Stimulated activated naive CD8-positive, alpha-beta T cell treated with anti-CD3 and anti-CD28 coated beads, Interleukin-15, Interleukin-2, amounts not matched to agents 100 U/mL and 50 U/mL, for 24 hours (primary cell): ENCODE data around the gene DMPK.
"Not testable (repeated sequence)": the region's sequence is repeated elsewhere in the genome, so short reads cannot be mapped to it uniquely, and the experiment has no call there.

ENCODE experiments used
- ATAC-seq: fragments of 150-1000 bp; cut with Tn5 transposase; one replicate; pipeline ENCODE4 v1.10.0; 2021
- DNase-seq: peaks from one replicate; pipeline ENCODE4 v3.0.0; 2021

Gene DMPK

DNA sequence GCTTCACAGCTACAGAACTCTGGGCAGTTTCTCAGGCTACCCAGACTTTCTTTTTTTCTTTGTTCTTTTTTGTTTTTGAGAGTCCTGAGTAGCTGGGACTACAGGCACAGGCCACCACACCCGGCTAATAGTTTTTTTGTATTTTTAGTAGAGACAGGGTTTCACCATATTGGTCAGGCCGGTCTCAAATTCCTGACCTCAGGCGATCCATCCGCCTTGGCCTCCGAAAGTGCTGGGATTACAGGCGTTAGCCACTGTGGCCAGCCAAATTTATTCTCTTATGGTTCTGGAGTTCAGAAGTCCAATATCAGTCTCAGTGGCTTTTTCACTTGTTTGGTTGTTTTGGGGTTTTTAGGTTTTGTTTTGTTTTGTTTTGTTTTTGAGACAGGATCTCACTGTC is 36.7 kb downstream of the DMPK start:
- DNase-seq: no peak
- no peak for ATAC-seq

DNA sequence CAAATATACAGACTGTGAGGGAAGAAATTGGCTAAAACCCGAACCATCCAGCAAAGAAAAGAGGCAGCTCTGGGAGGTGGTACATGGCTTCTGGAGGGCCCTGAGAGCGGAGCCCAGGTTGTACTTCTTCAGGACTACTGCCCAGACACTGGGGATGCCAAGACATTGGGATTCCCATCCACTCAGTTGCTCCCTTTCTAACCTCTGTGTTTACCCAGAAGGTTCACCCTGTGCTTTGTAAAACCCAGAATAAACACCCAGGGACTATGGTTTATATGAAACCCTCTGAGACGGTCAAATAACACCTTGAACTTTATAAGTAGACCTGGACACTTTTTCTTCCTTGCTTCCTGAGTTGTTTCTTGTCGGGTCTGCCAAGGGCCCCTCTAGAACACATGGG is 39.3 kb downstream of the DMPK start:
- ATAC-seq (no peak), DNase-seq (no peak)

DNA sequence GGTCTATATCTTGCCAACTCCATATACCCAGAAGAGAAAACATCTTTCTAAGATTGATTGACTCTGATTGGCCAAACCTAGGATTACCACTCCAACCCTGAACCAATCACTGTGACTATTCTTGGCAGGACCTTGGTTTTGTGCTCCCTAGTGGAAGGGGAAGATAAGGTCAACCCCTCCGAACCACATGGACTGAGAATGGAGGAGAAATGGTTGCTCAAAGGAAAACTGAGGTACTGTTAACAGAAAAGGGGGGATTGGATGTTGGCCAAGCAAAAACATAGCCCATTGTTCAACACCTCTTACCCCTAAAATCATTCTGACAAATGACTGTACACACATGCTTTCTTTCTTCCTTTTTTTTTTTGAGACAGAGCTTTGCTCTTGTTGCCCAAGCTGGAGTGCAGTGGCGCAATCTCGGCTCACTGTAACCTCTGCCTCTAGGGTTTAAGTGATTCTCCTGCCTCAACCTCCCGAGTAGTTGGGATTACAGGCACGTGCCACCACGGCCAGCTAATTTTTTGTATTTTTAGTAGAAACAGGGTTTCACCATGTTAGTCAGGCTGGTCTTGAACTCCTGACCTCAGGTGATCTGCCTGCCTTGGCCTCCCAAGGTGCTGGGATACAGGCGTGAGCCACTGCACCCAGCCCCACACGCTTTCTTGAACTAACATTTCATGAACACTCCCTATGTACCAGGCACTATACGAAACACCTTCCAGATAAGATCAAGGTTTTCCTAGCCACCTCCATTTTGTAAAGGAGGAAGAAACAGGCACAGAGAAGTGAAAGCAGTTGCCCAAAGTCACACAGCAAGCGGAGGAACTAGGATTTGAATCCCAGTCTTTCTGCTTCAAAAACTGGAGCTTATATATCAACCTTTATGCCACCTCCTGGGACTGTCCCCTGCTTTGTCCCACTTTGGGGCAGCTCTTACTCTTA is 42.5 kb downstream of the DMPK start:
- ATAC-seq: no peak
- DNase-seq: no peak

DNA sequence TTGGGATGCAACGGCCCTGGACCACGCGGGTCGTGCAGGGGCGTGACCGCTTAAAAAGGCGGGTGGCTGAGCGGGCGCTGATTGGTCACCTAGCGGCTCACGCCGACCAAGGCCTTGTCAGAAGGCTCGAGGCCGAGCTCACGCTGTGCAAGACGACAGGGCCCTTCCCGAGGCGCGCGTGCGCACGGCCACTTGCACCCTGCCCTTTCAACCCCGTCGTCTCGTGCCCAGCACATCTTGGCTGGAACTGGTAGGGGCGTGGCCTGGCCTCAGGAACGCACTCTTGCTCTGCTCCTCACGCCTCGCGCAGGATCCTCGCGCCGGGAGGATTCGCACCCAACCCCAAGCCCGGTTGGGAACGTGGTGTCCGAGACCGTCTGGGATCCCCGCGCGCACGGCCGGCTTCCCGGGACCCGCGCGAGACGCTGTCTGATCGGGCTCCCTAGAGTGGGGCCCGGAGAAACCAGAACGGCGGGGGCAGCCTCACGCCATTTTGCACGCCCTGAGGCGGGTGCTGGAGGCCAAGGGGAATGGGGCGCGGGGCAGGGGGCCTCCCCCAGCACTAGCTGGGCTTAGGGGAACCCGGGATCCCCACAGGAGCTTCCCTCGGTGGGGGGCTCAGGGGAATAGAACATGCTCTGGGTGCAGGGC is 49.0 kb downstream of the DMPK start, which contains the start of gene MEIOSIN:
Gene MEIOSIN (plus strand): TSS at position 280 of the 651 bp plus-strand sequence. CDS start 1,938 bp downstream, outside the sequence.
- ATAC-seq (no peak), DNase-seq (no peak)

DNA sequence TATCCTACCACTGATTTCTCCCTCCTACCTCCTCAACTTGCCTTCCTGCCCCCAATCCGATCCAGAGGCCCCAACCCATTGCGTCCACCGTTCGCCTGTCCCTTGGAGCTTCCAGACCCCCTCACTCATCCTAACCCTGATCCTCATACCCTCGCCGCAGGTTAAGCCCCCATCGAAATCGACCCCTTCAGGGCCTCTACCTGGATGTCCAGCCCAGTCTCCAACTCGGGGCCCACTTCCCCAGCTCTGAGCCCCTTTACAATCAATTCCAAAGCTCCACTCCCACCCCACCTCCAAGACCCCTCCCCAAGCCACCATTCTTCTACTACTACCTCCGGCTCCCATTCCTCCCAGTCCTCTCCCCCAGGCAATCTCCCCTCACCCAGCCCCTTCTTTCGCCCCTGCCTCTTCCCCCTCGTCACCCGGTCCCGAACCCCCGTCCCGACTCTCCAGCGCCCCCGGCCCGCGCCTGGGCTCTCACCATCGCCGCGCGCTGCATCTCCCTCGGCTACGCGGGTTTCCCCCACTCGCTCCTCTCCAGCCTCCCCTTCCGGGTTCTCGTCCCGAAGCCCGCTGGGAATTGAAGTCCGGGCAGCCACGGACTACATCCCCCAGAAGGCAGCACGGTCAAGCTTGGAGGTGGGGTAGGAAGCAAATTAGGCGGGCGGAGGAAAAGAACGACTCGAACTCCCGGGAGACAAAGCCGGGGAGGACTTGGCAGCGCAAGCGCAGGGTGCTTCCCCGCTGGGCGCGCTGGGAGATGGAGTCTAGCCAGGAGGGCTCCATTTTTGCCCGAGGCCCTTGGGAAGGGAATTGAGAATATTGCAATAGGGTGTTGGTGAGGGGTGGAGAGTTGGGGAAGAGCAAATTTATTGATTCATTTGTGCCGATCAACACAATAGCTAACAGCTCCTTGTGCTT is 51.7 kb downstream of the DMPK start, which contains the start of gene FBXO46:
Gene FBXO46 (minus strand): TSS at position 529 of the 921 bp plus-strand sequence. CDS start 17,401 bp downstream, outside the sequence.
- DNase-seq: peak; percentile 94
- peak; percentile 99 for ATAC-seq

DNA sequence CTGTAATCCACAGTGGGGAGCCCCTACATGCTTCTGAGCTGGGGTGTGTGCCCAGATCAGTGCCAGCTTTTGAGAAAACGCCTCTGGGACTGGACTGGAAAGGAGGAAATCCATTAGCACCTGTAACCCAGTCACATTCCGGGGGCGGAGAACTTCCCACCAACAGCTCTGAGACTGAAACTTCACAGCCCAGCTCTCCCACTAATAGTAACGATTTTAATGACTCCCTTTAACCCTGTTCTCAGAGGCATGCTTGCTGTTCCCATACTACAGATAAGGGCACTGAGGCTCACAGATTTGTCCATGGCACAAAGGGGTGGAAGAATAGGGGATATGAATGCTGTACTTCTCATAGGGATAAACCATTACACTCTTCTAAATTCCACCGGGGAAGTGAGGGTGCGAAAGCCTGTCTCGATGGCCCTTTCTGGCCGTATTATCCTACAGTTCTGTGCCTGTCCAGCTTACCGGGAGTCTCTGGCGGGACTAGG is 52.4 kb downstream of the DMPK start:
- DNase-seq (peak; percentile 27), ATAC-seq (no peak)

DNA sequence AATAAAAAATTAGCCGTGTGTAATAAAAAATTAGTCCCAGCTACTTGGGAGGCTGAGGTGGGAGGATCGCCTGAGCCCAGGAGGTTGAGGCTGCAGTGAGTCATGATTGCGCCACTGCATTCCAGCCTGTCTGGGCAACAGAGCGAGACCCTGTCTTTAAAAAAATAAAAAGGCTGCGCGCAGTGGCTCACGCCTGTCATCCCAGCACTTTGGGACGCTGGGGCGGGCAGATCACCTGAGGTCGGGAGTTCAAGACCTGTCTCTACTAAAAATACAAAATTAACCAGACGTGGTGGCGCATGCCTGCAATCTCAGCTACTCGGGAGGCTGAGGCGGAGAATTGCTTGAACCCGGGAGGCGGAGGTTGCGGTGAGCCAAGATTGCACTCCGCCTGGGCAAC is 53.6 kb downstream of the DMPK start:
- DNase-seq, ATAC-seq: not testable (repeated sequence)

DNA sequence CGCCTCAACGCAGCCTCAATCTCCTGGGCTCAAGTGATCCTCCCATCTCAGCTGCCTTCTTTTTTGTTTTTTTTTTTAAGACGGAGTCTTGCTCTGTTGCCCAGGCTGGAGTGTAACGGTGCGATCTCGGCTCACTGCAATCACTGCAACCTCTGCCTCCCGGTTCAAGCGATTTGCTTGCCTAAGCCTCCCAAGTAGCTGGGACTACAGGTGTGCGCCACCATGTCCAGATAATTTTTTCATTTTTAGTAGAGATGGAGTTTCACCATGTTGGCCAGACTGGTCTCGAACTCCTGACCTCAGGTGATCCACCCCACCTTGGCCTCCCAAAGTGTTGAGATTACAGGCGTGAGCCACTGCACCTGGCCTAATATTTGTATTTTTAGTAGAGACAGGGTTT is 62.2 kb downstream of the DMPK start:
- ATAC-seq, DNase-seq: not testable (repeated sequence)
